ENCODE results near the gene MTHFD2L. TPM values are rescaled to one million over a fixed set of nuclear protein-coding genes. Genes with fewer than 3 reads are reported as not detected.
A peak's percentile ranks its signal among the peaks of the same experiment; 100 is the strongest.

The MTHFD2L gene
- total RNA-seq = 1 to 10 TPM; 6.4 to 6.9 TPM

- POLR2A ChIA-PET = interaction anchor here (0.6 to 0.7 kb wide), 2 partner anchors 13 to 909 kb away, joined by 3 read pairs; no protein-coding TSS in a partner anchor
Observed at GRCh38 chr4:74157561-74158465, at the start of gene MTHFD2L. Gene MTHFD2L (plus strand): TSS chr4:74158118. CDS start chr4:74158139, 21 bp downstream.

GRCh38 chr4:74108457-74109115 lies 49.3 kb upstream of the MTHFD2L start:
- H3K27ac Mint-ChIP-seq = no peak overlapping the region
- DNase-seq (no peak), ATAC-seq (no peak)
- intact Hi-C loops (cut with DNase I, micrococcal nuclease) = no loop called here
- ChIA-PET POLR2A (no interaction called here), CTCF (interaction anchor here (1.2 kb wide), 1 partner anchor 493 kb away, joined by 3 read pairs; no protein-coding TSS in a partner anchor)
- no peaks in the 10 kb centered on the region for H3K36me3 Mint-ChIP-seq (ENCODE audit: low read depth)
- H3K27me3 Mint-ChIP-seq = peaks cover 2% of the 10 kb centered on the region
- H3K9me3 Mint-ChIP-seq (ENCODE audit: low read depth) = no peaks in the 10 kb centered on the region
- H3K4me1 Mint-ChIP-seq = no peaks in the 10 kb centered on the region
- H3K4me3 Mint-ChIP-seq = no peak overlapping the region

More at GRCh38 chr4:74157561-74158465, at the start of gene MTHFD2L:
- DNase-seq (peak; percentile 92), ATAC-seq (peak; percentile 99)
- peak within 1 kb of the TSS; percentile 91 for H3K4me3 Mint-ChIP-seq
- H3K9me3 Mint-ChIP-seq (ENCODE audit: low read depth) = no peaks in the 10 kb centered on the region
- H3K36me3 Mint-ChIP-seq (ENCODE audit: low read depth) = peaks cover 22% of the 10 kb centered on the region
- peaks cover 19% of the 10 kb centered on the region for H3K4me1 Mint-ChIP-seq
- peak within 1 kb of the TSS; percentile 93 for H3K27ac Mint-ChIP-seq
- intact Hi-C loops (cut with DNase I, micrococcal nuclease) = loop anchor here in 1 of 2 experiments (2.0 to 5.0 kb wide), 3 partner anchors 899 to 1357 kb away; partner anchors contain the start of genes ANKRD17, COX18, RCHY1 and THAP6
- CTCF ChIA-PET = interaction anchor here (0.7 to 1.0 kb wide), 2 partner anchors 17 to 215 kb away, joined by 3 to 4 read pairs; no protein-coding TSS in a partner anchor
- peaks cover 3% of the 10 kb centered on the region for H3K27me3 Mint-ChIP-seq

- H3K27ac Mint-ChIP-seq = no peak overlapping the region
- DNase-seq (no peak), ATAC-seq (no peak)
- no peak overlapping the region for H3K4me3 Mint-ChIP-seq
- ChIA-PET CTCF (interaction anchor here (1.2 to 2.2 kb wide), 2 partner anchors 10 to 492 kb away, joined by 3 to 6 read pairs; partner anchors contain the start of gene CXCL2), POLR2A (no interaction called here)
- no peaks in the 10 kb centered on the region for H3K4me1 Mint-ChIP-seq
- H3K36me3 Mint-ChIP-seq (ENCODE audit: low read depth) = no peaks in the 10 kb centered on the region
- H3K9me3 Mint-ChIP-seq (ENCODE audit: low read depth) = no peaks in the 10 kb centered on the region
- intact Hi-C loops (cut with DNase I, micrococcal nuclease) = no loop called here
- H3K27me3 Mint-ChIP-seq = peaks cover 2% of the 10 kb centered on the region
Observed at GRCh38 chr4:74109116-74109869, 48.6 kb upstream of the MTHFD2L start.

DNA sequence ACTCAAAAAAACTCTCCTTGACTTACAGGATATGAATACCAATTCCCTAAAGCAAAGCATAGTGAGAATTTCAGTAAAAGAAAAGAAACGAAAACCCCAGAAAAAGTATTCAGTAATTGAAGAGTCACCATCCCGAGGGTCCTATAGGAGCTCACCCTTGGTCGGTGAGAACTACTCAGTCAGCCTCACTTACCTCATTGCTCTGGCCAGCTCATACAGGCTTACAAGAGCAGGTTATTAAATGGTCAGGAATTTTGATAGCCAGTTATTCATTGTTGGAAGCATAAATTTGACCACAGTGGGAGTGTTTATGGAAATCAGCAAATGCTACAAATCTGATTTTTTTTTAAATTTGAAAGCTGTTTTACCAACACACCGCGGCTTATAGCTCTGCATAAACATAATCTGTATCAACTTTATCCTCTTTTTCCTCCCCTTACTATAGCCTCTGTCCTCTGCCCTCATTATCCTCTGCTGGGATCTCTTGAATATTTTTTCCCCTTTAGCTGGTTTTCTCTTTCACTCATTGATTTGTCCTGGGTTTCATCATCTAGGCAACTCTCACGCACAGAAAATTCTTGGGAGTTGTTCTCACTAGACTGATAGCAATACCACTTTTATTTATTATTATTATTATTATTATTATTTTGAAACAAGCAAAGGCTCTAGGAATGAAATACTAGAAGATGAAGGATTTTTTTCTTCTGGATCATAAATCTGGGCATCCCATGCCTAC lies 47.9 kb upstream of the MTHFD2L start:
- Mint-ChIP-seq H3K27me3 (peaks cover 2% of the 10 kb centered on the region), H3K36me3 (ENCODE audit: low read depth) (no peaks in the 10 kb centered on the region), H3K4me1 (no peaks in the 10 kb centered on the region), H3K4me3 (no peak overlapping the region), H3K27ac (no peak overlapping the region), H3K9me3 (ENCODE audit: low read depth) (no peaks in the 10 kb centered on the region)
- no peak for DNase-seq
- POLR2A ChIA-PET = no interaction called here
- intact Hi-C loops (cut with DNase I, micrococcal nuclease) = no loop called here
- CTCF ChIA-PET = interaction anchor here (1.2 to 2.2 kb wide), 2 partner anchors 11 to 492 kb away, joined by 3 to 6 read pairs; partner anchors contain the start of gene CXCL2
- no peak for ATAC-seq

DNA sequence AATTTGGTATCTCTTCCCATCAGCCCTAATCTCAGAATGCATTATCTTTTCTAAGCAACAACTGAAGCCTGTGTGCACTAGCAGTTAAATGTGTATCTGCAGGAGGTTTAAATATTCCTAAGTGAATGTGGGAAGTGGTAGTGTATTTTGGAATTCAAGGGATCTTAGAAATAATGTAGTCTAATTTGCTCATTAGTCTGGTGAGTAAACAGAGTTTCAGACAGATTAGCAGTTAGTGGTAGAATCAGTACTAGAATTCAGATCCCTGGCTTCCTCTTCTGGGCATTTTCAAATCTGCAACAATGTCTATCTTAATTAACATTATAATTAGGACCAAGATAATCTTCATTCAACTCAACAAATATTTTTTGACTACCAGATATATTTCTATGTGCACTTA lies 47.2 kb upstream of the MTHFD2L start:
- no peaks in the 10 kb centered on the region for H3K9me3 Mint-ChIP-seq (ENCODE audit: low read depth)
- CTCF ChIA-PET = interaction anchor here (2.2 kb wide), 1 partner anchor 12 kb away, joined by 6 read pairs; the partner anchor contains the start of gene CXCL2

DNA sequence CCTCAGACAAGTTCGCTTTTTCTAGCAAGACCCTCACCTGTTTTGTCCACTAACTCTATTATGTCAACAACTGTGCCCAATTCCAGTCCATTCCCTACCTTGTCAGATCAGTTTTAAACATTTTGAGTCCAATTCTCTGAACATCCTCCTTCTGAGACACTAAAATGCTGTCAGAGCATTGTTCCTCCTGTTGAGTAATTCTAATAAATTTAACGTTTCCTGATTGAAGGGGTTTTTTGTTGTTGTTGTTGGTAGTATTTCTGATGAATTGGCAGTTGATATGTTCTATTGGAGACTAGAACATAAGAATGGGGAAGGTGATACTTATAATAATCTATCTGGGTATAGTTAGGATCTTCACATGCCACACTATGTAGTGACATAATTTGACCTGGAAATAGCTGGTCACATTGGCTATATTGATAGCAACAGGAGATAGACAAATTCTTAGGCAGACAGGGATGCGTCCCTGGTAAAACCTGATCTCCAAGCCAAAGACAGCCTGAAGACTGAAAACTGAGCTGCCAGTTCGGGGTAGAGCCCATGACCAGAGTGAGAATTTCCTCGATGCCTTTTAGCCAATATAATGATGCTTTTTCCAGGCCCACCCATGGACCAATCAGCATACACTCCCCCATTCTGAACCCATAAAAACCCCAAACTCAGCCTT lies 46.5 kb upstream of the MTHFD2L start:
- intact Hi-C loops (cut with DNase I, micrococcal nuclease) = no loop called here
- H3K36me3 Mint-ChIP-seq (ENCODE audit: low read depth) = no peaks in the 10 kb centered on the region

More for the DNA sequence above, 47.2 kb upstream of the MTHFD2L start:
- DNase-seq = no peak
- Mint-ChIP-seq H3K4me1 (no peaks in the 10 kb centered on the region), H3K27ac (no peak overlapping the region), H3K36me3 (ENCODE audit: low read depth) (no peaks in the 10 kb centered on the region), H3K27me3 (peaks cover 2% of the 10 kb centered on the region), H3K4me3 (no peak overlapping the region)
- intact Hi-C loops (cut with DNase I, micrococcal nuclease) = no loop called here
- ATAC-seq = no peak
- POLR2A ChIA-PET = no interaction called here

GRCh38 chr4:74111990-74112389 lies 45.9 kb upstream of the MTHFD2L start:
- ATAC-seq = no peak
- Mint-ChIP-seq H3K27ac (no peak overlapping the region), H3K4me1 (no peaks in the 10 kb centered on the region), H3K4me3 (no peak overlapping the region), H3K9me3 (ENCODE audit: low read depth) (no peaks in the 10 kb centered on the region), H3K27me3 (peaks cover 2% of the 10 kb centered on the region), H3K36me3 (ENCODE audit: low read depth) (no peaks in the 10 kb centered on the region)
- intact Hi-C loops (cut with DNase I, micrococcal nuclease) = no loop called here
- ChIA-PET POLR2A (interaction anchor here (0.7 kb wide), 1 partner anchor 90 kb away, joined by 3 read pairs; no protein-coding TSS in a partner anchor), CTCF (interaction anchor here (0.8 kb wide), 1 partner anchor 746 kb away, joined by 3 read pairs; no protein-coding TSS in a partner anchor)
- DNase-seq = no peak

More for the DNA sequence above, 46.5 kb upstream of the MTHFD2L start:
- Mint-ChIP-seq H3K4me3 (no peak overlapping the region), H3K27ac (no peak overlapping the region), H3K4me1 (no peaks in the 10 kb centered on the region), H3K27me3 (peaks cover 2% of the 10 kb centered on the region), H3K9me3 (ENCODE audit: low read depth) (no peaks in the 10 kb centered on the region)
- DNase-seq (no peak), ATAC-seq (no peak)
- ChIA-PET POLR2A (interaction anchor here (0.7 kb wide), 1 partner anchor 89 kb away, joined by 3 read pairs; no protein-coding TSS in a partner anchor), CTCF (interaction anchor here (0.8 to 2.2 kb wide), 2 partner anchors 12 to 745 kb away, joined by 3 to 6 read pairs; partner anchors contain the start of gene CXCL2)

DNA sequence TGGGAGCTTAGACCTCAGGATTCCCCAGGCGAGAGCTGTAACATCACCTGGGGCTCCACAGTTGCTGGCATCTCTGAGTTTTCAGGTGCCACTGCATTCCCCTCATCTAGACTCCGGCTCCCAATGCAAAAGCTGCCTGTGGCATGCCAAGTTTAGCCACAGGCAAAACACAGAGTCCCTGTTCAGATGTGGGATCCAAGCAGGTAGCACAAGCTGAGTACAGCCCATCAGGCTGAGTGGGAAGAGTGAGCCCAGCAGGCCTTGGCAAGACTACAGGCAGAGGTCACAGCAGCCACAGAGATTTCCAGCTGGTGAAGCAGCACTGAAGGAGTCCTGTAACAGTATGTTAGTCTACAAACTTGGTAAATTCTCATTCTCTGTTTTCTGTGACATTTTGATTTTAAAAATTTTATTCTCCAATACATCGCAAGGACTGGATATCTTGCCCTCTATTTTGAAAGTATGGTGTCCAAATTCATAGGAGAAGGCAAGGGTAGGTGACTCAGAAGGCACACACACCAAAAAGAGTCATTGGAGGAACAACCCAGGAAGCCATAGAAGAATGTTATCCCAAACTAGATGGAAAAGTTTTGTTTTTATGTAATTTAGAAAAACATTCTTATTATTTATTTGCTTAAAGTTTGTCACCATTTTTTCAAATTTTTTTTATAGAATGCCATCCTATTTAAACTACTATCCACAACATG lies 45.4 kb upstream of the MTHFD2L start:
- DNase-seq (no peak), ATAC-seq (no peak)
- Mint-ChIP-seq H3K4me1 (no peaks in the 10 kb centered on the region), H3K9me3 (ENCODE audit: low read depth) (no peaks in the 10 kb centered on the region), H3K27me3 (peaks cover 2% of the 10 kb centered on the region), H3K4me3 (no peak overlapping the region), H3K27ac (no peak overlapping the region), H3K36me3 (ENCODE audit: low read depth) (no peaks in the 10 kb centered on the region)
- intact Hi-C loops (cut with DNase I, micrococcal nuclease) = no loop called here
- CTCF ChIA-PET = no interaction called here
- POLR2A ChIA-PET = no interaction called here

DNA sequence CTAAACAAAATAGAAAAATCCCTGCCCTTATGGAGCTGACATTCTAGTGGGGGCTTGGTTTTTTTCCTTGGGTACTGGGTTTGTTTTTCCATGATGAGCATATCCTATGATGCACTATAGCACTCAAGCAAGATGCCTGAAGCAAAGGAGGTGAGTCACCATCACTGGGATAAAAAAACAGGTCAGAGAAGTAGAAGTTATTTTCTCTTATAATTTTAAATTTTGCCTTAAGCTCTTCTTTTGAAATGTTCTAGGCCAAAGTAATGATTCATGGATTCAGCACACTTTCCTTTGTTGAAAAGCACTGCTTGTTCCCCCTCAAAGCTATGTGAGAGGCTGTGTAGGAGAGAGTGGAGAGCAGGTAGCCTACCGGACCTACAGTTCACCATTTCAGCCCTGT lies 43.7 kb upstream of the MTHFD2L start:
- Mint-ChIP-seq H3K9me3 (ENCODE audit: low read depth) (no peaks in the 10 kb centered on the region), H3K36me3 (ENCODE audit: low read depth) (no peaks in the 10 kb centered on the region), H3K27ac (no peak overlapping the region), H3K4me1 (no peaks in the 10 kb centered on the region), H3K27me3 (peaks cover 2% of the 10 kb centered on the region), H3K4me3 (no peak overlapping the region)
- ATAC-seq = no peak
- no peak for DNase-seq
- intact Hi-C loops (cut with DNase I, micrococcal nuclease) = no loop called here
- POLR2A ChIA-PET = no interaction called here
- CTCF ChIA-PET = interaction anchor here (0.7 to 1.0 kb wide), 2 partner anchors 19 to 113 kb away, joined by 3 to 4 read pairs; no protein-coding TSS in a partner anchor

Data from activated CD4-positive, alpha-beta T cell treated with anti-CD3 and anti-CD28 coated beads for 36 hours (primary cell).